AG09319 (cell line): ENCODE measurements around the gene FAM20A.

Experiments used
- DNase-seq: peaks from one replicate; pipeline ENCODE4 v3.0.0-alpha.2; 2010; ENCODE audit warnings: low read depth; ENCODE audit errors: extremely low read depth
- TF ChIP-seq, protein P1 (sequence below): IDR thresholded peaks from 2 replicates; pipeline ENCODE4 v1.5.1; 2011; ENCODE audit warnings: low read depth, mild to moderate bottlenecking, inconsistent platforms, low read length, moderate library complexity

The FAM20A gene

DNA sequence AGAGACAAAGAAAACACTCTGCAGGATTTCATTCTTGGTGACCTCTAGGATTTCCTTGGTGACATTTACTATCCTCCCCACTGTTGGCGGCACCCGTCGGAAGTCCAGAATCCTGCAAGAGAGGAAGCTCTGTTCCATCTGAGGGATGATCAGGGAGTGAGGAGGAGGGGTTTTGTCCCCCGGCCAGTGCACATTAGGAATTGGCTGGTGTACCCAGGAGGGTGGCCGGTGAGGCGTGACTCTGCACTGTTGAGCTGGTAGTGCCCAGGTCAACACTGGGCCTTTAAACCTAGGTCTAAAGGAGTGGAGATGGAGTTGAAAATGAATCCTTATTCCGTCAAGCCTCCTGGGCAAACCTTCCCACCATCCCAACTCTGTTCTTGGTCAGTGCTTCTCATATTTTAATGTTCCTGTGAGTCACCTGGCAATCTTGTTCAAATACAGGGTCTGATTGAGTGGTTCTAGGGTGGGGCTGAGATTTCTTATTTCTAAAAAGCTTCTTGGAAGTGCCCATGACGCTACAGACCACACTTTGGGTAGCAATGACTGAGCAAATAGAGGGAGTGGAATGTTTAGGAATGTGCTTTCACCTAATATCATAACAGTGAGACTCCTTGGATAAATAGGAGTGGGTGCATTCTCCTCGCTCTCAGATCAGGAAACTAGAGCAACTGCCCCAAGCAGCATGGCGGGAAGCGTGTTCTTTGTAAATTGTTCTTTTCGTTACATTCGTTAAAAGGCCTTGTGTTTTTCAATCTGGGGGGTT, 58.3 kb downstream of the FAM20A start:
- TF ChIP-seq, protein P1, sequence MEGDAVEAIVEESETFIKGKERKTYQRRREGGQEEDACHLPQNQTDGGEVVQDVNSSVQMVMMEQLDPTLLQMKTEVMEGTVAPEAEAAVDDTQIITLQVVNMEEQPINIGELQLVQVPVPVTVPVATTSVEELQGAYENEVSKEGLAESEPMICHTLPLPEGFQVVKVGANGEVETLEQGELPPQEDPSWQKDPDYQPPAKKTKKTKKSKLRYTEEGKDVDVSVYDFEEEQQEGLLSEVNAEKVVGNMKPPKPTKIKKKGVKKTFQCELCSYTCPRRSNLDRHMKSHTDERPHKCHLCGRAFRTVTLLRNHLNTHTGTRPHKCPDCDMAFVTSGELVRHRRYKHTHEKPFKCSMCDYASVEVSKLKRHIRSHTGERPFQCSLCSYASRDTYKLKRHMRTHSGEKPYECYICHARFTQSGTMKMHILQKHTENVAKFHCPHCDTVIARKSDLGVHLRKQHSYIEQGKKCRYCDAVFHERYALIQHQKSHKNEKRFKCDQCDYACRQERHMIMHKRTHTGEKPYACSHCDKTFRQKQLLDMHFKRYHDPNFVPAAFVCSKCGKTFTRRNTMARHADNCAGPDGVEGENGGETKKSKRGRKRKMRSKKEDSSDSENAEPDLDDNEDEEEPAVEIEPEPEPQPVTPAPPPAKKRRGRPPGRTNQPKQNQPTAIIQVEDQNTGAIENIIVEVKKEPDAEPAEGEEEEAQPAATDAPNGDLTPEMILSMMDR = no peak
- DNase-seq = no peak

DNA sequence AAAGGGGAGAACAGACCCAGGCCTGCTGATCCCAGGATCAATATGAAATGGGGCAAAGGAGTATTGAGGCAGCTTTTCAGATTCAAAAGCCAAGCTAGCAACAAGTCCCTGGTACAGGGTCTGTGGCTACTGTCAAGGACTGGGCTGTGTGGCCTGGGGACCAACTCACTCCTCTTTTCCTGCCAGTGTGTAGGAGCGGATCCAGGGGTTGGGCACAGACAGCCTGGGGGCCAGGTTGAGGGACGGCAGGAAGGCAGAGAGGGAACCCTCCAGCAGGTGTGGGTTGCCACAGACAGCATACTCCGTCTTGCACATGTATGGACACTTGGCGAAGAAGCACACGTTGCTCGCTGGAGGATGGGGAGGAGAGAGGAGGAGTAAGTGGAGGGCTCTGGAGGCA, 59.4 kb downstream of the FAM20A start:
- TF ChIP-seq, protein P1 = no peak
- DNase-seq = no peak

DNA sequence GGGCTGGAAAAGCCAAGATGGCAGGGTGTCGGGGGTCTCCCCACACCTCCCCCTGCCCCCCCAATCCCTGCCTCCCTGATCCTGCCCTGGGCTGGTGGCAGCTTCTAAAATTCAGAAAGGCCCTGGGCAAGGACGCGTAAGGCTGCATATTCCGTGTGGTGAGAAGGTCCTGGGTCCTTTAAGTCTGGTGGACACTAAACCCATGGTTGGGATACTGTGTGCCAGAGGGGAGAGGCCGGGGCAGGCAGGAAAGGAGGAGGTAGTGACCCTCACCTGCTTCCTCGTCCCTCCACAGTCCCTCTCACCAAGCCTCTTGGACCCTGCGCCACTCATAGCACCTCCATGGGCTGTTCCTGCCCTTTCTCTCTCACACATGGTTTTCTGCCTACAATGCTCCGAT, 60.2 kb downstream of the FAM20A start:
- TF ChIP-seq, protein P1 = no peak
- no peak for DNase-seq

DNA sequence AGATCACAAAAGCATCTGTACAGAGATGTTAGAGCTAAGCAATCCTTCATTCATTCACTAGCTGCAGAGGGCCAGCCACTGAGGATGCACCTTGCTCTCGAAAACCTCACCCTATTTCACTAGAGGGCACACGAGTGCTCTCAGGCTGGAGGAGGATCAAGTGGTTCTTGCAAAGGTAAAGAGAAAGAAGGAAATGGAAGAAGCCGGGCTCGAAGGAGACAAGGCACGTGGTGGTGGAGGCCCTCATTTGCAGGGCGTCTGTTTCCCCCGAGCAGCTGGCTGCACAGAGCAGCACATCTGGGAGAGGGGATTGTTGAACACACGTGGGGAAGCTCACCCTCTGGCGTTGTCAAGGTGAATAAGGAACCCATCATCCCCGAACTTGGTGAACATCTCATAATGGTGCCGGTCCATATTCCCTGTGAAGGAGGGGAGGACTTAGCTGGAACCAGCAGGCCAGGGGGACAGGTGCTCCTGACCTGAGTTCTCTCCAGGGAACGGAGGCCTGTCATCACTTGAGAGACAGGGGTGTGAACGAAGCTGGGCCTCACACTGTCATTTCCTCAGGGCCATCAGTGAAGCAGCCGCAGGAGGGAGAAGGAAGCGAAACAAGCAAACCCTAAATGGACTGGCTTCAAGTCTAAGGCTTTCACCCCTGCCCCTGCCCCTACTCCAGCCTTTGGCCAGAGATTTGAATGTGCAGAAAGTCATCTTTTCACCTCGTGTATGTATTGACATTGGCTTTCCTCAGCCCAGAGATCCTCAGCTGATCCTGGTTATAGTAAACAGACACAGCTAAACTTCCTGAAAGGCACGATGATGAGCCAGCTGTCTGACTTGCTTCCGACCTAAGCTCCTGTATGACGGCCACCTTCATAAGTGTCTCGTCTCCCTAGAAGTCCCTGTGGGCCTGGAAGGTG, 61.4 kb downstream of the FAM20A start:
- no peak for DNase-seq
- TF ChIP-seq, protein P1 = peak; percentile 28

DNA sequence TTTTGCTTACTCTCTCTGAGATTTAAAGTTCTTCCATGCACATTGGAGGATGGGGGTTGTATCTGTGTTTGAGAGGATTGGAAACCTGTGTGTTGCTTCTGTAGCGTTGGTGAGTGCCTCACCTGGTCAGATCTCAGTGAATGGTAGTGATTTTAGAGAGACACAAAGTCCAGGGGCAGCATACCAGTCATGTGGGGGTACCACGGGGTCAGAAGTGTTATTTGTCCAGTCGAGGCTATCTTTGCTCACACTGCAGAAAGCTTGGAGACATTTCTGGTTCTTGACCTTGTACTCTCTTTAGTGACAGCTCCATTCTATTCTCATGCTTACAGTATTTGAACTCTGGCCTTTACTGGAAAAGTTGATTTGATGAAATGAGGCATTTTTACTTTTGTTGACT, 65.2 kb downstream of the FAM20A start:
- no peak for DNase-seq
- TF ChIP-seq, protein P1 = no peak

DNA sequence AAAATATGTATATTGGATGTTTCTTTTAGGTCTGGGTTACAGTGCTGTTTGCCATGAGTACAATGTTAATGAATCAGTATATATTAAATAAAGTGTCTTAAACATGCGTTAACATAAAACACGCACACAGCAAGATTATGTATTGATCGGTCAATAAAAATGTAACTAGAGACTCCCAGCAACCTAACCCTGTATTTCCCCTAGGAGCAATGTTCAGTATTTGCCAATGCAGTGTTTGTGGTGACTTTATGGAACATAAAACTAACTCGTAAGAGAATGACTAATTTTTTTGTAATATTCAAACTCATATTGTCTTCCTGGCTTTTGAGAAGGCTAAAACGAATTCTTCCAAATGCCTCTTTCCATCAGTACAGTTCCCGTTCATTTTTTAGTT, 66.5 kb downstream of the FAM20A start:
- no peak for DNase-seq
- TF ChIP-seq, protein P1 = no peak
